Keratinocyte (primary cell): ENCODE data around the gene SPTLC2.

Source experiments
- EZH2 ChIP-seq: IDR thresholded peaks from one replicate; pipeline ENCODE4 v1.6.1; 2012; ENCODE audit warnings: inconsistent platforms, mild to moderate bottlenecking, low read length, moderate library complexity
- TF ChIP-seq, protein P1 (sequence below), 3 experiments: IDR thresholded peaks in 1 of 3; conservative IDR thresholded peaks in 1 of 3; optimal IDR thresholded peaks in 1 of 3; 2 replicates in 2 of 3; 3 replicates in 1 of 3; pipeline versions ENCODE3 to v1.5.1; 2011; ENCODE audit warnings: low read length in 3 of 3, mild to moderate bottlenecking in 3 of 3, moderate library complexity in 2 of 3, control low read depth in 1 of 3, inconsistent platforms in 1 of 3; ENCODE audit not compliant: insufficient read depth in 2 of 3; ENCODE audit errors: extremely low read depth in 1 of 3

DNA sequence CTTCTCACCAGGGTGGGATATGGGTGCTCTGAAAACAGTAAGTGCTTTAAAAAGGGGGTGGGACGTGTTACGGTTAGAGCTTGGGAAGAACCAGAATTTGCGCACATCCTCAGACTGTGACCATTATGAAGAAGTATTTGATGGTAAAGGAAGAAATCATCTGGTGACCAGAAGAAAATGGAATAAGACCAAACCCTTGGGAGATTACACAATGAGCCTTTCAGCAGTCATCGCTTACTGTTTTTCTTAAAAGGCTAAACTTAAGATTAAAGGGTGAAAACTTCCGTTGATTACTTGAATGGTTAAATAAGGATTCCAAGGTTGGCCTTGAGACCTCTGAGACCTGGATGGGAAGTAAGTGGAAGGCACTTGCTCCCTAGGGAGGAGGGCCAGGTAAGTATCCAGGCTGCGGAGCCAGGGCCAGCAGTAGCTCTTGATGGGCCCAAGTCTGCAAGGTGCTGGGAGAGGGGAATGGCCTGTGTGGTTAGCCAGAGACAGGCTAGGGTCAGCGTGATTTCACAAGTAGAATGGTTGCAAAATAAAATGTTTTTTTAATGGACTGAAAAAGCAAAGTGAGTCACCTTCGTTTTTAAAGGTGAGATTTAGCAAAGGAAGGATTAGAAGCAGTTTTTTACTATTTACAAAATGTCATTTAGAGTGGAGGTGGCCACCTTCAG, 104.8 kb downstream of the SPTLC2 start:
- TF ChIP-seq, protein P1, sequence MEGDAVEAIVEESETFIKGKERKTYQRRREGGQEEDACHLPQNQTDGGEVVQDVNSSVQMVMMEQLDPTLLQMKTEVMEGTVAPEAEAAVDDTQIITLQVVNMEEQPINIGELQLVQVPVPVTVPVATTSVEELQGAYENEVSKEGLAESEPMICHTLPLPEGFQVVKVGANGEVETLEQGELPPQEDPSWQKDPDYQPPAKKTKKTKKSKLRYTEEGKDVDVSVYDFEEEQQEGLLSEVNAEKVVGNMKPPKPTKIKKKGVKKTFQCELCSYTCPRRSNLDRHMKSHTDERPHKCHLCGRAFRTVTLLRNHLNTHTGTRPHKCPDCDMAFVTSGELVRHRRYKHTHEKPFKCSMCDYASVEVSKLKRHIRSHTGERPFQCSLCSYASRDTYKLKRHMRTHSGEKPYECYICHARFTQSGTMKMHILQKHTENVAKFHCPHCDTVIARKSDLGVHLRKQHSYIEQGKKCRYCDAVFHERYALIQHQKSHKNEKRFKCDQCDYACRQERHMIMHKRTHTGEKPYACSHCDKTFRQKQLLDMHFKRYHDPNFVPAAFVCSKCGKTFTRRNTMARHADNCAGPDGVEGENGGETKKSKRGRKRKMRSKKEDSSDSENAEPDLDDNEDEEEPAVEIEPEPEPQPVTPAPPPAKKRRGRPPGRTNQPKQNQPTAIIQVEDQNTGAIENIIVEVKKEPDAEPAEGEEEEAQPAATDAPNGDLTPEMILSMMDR (optimal IDR thresholded peaks at IDR 0.05 in 1 of 3, IDR thresholded peaks at IDR 0.05 in 1 of 3, conservative IDR thresholded peaks at IDR 0.05 in 1 of 3; ENCODE audit: extremely low read depth in 1 of 3, insufficient read depth in 2 of 3, low read length in 3 of 3): no peak
- no peak for TF ChIP-seq EZH2
